Left lung (tissue), 10 donors: ENCODE data around the gene GRIK3. TPM values are rescaled to one million over a fixed set of nuclear protein-coding genes. Genes with fewer than 3 reads are reported as not detected.

Experiments
- ATAC-seq: fragments of 200-7000 bp; cut with Tn5 transposase; one replicate; pipeline ENCODE4 v1.9.1; 2020; ENCODE audit warnings: moderate library complexity
- DNase-seq, 4 donors: peaks; one replicate each; pipeline ENCODE4 v3.0.0-alpha.2; 2013 to 2020
- H3K27ac ChIP-seq, 2 donors: fragments of 200-600 bp; sonication (generic) in 1 of 2; one replicate each; pipeline versions ENCODE4 v1.5.0 to v1.8.0; 2020 to 2021
- H3K27me3 ChIP-seq, 2 donors: fragments of 200-600 bp; sonication (generic) in 1 of 2; one replicate each; pipeline versions ENCODE4 v1.5.0 to v1.8.0; 2020 to 2021
- H3K36me3 ChIP-seq, 2 donors: fragments of 200-600 bp; sonication (generic) in 1 of 2; one replicate each; pipeline versions ENCODE4 v1.5.0 to v1.8.0; 2020 to 2021
- H3K4me1 ChIP-seq, 2 donors: fragments of 200-600 bp; one replicate each; pipeline ENCODE4 v1.8.0; 2021
- H3K4me3 ChIP-seq, 2 donors: fragments of 200-600 bp; sonication (generic) in 1 of 2; one replicate each; pipeline versions ENCODE4 v1.5.0 to v1.8.0; 2020 to 2021; ENCODE audit warnings: mild to moderate bottlenecking in 1 of 2
- H3K9me3 ChIP-seq, 2 donors: fragments of 200-600 bp; sonication (generic) in 1 of 2; one replicate each; pipeline versions ENCODE4 v1.5.0 to v1.8.0; 2020 to 2021
- intact Hi-C, 2 donors: fragments of 100-400 bp; cut with DNase I; formaldehyde crosslinking; loops; one replicate each; pipeline versions ENCODE4 v1.11.2 to v1.14.2; 2022
- polyA plus RNA-seq, 6 donors: library from polyadenylated mRNA; unstranded; fragments of 120-200 nt; gene quantifications; one replicate each; pipeline ENCODE4 v1.2.1, GENCODE V29; 2013; ENCODE audit not compliant: insufficient read length in 6 of 6
- total RNA-seq, 2 donors: library from RNA; stranded (reverse); fragmentation: NEBNext Ultra II Directional; extraction: Animal tissue kit (Norgen Biotek cat#: 25700); gene quantifications; one replicate each; pipeline ENCODE4 v1.2.1, GENCODE V29; 2021
- TF ChIP-seq, protein P1 (sequence below), 2 donors: fragments of 200-600 bp; sonication (generic) in 1 of 2; IDR thresholded peaks; one replicate each; pipeline versions ENCODE4 v1.5.0 to v1.8.0; 2021; ENCODE audit warnings: antibody characterized with exemption in 2 of 2
- donor health status: DM: no; HTN: yes; CAD: no.
- donor health status: DM: no; HTN: no; CAD: no.

GRIK3 gene
- total and polyA plus RNA-seq, 8 donors = 0.18 to 1.2 (median 0.48) TPM; not detected in 1

DNA sequence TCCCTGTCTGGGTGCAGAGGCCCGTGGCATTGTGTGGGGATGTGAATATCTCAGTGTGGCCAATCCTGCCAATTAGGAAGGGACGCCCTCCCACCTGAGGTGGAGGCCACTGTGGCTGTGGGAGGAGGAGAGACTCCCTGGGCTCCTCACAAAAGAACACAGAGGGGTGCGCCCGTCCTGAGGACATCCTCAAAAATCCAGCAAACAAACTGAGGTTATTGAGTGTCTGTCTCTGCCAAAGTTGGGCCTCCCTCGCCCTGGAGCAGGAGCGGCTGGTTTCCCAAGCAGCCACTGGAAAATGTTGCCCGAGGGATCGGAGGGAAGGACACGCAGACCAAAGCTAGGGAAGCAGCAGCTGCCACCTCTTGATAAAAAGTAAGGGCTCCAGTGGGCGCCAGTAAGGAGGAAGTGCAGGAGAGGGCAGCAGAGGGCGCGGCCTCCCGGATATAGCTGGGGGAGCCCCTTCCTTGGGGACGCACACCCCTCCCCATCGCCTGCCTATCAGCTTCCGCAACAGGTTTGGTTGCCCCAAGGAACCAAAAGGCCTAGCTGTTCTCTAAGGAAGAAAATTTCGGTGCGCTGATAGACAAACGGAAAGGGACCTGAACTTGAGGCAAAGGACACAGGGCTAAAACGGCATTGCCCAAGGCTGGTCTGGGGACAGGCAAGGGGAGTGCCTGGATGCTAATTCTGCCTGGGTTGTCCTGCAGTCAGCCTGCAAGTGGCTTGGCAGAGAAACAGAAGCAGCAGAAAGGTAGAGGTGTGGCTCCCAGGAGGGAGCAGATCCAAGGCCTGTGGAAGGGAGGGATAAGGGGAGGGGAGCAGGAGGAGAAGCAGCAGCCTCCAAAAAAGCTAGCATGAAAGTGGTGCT is 1.7 kb upstream of the GRIK3 start:
- intact Hi-C loops = no loop called here
- H3K36me3 ChIP-seq = no peaks in the 10 kb centered on the region
- TF ChIP-seq, protein P1, sequence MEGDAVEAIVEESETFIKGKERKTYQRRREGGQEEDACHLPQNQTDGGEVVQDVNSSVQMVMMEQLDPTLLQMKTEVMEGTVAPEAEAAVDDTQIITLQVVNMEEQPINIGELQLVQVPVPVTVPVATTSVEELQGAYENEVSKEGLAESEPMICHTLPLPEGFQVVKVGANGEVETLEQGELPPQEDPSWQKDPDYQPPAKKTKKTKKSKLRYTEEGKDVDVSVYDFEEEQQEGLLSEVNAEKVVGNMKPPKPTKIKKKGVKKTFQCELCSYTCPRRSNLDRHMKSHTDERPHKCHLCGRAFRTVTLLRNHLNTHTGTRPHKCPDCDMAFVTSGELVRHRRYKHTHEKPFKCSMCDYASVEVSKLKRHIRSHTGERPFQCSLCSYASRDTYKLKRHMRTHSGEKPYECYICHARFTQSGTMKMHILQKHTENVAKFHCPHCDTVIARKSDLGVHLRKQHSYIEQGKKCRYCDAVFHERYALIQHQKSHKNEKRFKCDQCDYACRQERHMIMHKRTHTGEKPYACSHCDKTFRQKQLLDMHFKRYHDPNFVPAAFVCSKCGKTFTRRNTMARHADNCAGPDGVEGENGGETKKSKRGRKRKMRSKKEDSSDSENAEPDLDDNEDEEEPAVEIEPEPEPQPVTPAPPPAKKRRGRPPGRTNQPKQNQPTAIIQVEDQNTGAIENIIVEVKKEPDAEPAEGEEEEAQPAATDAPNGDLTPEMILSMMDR (IDR thresholded peaks at IDR 0.05) = no peak
- no peaks in the 10 kb centered on the region for H3K9me3 ChIP-seq
- DNase-seq (no peak), ATAC-seq (no peak)
- H3K27me3 ChIP-seq = peaks cover 72 to 100% of the 10 kb centered on the region in 2 donors
- peaks cover 0 to 8% of the 10 kb centered on the region in 2 donors for H3K4me1 ChIP-seq
- no peak overlapping the region for H3K27ac ChIP-seq
- H3K4me3 ChIP-seq = no peak overlapping the region

DNA sequence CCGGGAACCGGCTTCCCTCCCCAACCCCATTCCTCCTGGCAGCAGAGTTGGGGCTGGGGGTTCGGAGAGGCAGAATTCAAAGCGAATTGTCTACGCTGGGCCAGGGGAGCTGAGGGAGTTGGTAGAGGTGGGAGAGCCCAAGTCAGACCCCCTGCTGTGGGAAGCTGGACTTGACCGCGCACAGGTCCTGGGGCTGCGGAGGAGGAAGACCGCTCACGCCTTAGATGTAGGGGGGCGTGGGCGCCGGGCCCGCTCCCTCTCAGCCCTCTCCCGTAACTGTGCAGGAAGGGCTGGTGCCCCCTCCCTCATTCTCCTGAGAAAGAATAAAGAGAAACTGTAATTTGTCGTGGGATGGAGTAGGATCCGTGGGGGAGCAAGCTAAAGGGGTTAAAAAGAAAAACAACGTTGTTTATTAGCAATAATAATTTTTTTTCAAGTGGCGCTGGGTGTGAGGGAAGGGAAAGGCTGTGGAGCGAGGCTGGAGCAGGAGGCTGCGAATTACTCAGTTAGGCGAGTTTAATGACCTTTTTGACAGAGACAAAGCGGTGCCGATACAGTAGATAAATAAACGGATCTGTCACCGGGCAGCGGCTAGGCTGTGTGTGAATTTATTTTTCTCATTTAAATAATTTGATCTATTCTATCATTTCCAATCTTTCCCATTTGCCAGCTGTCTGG is 838 bp upstream of the GRIK3 start:
- Histone ChIP-seq H3K4me3 (no peak overlapping the region), H3K27me3 (peaks cover 72 to 98% of the 10 kb centered on the region in 2 donors), H3K9me3 (no peaks in the 10 kb centered on the region), H3K4me1 (peaks cover 0 to 8% of the 10 kb centered on the region in 2 donors), H3K36me3 (no peaks in the 10 kb centered on the region), H3K27ac (no peak overlapping the region)
- TF ChIP-seq, protein P1 (IDR thresholded peaks at IDR 0.05) = no peak
- intact Hi-C loops = no loop called here
- ATAC-seq (no peak), DNase-seq (no peak)

DNA sequence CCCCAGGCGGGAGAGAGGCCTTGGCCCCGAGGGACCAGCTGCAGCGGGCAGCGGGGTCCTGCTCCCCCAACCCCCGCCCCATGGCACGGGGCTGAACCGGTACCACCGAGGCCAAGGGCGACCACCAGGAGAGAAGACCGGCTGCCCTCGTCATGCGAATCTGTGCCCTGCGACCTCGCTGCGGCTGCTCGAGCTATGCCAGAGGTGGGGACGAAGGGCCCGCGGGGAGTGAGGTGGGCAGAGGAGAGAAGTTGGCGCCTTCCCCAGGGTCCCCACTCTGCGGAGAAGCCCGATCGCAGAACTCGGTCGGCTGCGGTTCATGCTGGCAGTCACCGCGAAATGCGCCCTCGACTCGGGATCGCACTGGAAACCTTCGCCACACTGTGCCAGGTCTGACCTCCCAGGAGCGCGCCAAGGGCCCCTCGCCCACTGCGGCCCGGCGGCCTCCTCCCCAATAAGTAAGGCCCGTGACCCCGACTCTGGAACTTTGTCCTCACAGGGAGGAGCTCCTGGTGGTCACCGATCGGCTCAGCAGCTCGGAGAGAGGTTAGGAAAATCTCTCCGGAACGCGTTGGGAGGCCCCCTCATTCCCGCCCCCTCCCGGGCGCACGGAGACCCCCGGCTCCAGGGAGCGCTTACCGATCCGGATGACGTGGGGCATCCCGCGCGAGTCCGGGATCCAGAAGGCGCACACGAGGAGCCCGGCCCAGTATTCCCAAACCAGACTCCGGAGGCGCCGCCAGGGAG is 787 bp downstream of the GRIK3 start:
- no peak overlapping the region for H3K4me3 ChIP-seq
- H3K27me3 ChIP-seq = peaks cover 76 to 98% of the 10 kb centered on the region in 2 donors
- no peak overlapping the region for H3K27ac ChIP-seq
- H3K36me3 ChIP-seq = no peaks in the 10 kb centered on the region
- TF ChIP-seq, protein P1 (IDR thresholded peaks at IDR 0.05) = no peak
- ATAC-seq (no peak), DNase-seq (no peak)
- no peaks in the 10 kb centered on the region for H3K9me3 ChIP-seq
- intact Hi-C loops = no loop called here
- H3K4me1 ChIP-seq = peaks cover 0 to 8% of the 10 kb centered on the region in 2 donors

DNA sequence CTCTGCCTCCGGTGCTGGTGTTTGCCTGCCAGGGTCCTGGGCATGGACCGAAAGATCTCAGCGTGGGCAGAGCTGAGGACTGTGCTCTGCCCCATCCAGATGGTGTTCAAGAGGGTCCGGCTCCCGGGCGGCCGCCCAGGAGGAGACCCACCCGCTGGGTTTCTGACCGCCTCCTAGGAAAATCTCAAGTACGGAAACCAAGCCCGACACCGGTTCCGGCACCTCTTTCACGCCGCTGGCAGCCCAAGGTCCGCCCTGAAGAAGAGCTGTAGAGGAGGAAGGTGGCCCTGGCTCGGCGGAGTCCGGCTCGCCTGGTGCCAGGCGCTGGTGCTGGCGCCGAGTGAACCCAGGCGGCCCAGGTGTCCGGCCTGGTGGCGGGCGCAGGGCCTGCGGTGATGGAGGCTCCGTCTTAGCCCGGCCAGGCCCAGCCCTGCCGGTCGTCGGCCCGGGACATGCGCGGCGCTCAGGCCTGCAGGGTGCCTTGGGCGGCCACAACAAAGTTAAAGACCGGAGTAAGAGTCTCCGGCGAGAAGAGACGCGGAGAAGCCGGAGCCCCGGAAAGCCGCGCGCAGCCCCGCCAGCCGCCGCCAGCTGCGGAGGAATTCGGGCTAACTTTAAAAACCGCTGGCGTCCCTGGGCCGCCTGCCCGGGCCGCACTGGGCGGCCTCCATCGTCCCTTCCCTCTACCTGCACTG is 1.5 kb downstream of the GRIK3 start:
- no peaks in the 10 kb centered on the region for H3K36me3 ChIP-seq
- intact Hi-C loops = no loop called here
- no peak overlapping the region for H3K4me3 ChIP-seq
- DNase-seq (peak in 1 of 4 donors; percentile 22), ATAC-seq (no peak)
- peaks cover 0 to 8% of the 10 kb centered on the region in 2 donors for H3K4me1 ChIP-seq
- TF ChIP-seq, protein P1 (IDR thresholded peaks at IDR 0.05) = no peak
- peaks cover 69 to 98% of the 10 kb centered on the region in 2 donors for H3K27me3 ChIP-seq
- no peak overlapping the region for H3K27ac ChIP-seq
- no peaks in the 10 kb centered on the region for H3K9me3 ChIP-seq
